ENCODE results near the gene UNC45A.

DNA sequence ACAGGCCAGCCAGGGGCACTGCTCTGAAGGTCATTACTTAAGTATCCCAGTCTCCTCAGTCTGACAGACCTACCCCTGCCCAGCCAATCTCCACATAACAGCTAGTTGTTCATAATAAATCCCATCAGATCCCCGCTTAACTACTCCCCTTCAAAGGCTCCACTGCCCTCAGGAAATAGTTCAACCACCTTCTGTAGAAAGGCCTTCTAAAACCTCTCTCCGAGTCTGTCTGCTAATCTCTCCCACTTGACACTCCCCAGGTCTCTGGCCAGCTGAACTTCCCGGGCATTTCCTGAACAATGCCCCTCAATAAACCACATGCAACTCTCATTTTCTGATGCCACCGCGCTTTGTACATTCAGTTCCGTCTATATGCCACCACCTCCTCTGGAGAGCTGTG, 53.2 kb downstream of the UNC45A start:
- TF ChIP-seq CTCF (IDR thresholded peaks at IDR 0.05) = no peak
- TF ChIP-seq POLR2A (IDR thresholded peaks at IDR 0.05) = no peak

Measured in thyroid gland (tissue), 4 donors.